HG03066 (cell line): Measurements from ENCODE around the gene ZNF841.
"Not testable (repeated sequence)": the region's sequence is repeated elsewhere in the genome, so short reads cannot be mapped to it uniquely, and the experiment has no call there.

ENCODE experiments used
- ATAC-seq: cut with Tn5 transposase; IDR thresholded peaks from one replicate; pipeline ENCODE4 v1.9.1; 2021; ENCODE audit warnings: low read depth; ENCODE audit not compliant: unreplicated experiment

The ZNF841 gene

DNA sequence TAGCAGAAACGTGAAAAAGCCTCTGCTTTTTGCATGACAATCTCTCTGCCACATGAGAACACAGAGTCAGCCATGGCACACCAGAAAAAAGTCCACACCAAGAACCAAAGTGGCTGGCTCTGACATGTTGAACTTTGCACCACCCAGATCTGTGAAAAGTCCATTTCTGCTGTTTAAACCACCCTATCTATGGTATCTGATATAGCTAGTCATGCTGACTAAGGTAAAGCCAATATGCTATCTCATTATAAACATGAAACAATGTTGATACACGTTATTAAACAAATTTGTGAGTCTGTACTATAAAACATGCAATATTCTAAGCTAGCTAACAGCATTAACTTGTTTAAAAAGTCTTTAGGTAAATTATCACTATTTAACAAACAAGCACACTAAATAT is 25.9 kb downstream of the ZNF841 start:
- no peak for ATAC-seq

DNA sequence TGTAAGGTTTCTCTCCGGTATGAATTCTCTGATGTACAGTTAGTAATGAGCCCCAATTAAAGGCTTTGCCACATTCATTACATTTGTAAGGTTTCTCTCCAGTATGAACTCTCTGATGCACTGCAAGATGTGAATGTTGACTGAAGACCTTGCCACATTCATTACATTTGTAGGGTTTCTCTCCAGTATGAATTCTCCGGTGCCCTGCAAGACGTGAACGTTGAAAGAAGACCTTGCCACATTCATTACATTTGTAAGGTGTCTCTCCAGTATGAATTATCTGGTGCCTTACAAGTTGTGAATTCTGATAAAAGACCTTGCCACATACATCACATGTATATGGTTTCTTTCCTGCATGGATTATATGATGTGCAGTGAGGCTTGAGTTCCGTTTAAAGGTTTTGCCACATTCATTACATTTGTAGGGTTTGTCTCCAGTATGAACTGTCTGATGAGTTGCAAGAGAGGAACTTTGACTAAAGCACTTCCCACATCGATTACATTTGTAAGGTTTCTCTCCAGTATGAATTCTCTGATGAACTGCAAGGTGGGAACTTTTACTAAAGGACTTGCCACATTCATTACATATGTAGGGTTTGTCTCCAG is 29.2 kb downstream of the ZNF841 start:
- no peak for ATAC-seq

DNA sequence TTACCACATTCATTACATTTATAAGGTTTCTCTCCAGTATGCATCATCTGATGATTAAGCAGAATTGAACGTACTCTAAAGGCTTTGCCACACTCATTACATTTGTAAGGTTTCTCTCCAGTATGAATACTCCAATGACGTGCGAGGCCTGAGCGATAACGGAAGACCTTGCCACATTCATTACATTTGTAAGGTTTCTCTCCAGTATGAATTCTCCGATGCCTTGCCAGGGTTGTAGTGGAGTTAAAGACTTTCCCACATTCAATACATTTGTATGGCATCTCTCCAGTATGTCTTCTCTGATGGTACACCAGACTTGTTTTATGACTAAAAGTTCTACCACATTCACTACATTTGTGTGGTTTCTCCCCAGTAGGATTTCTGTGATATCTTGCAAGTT is 30.2 kb downstream of the ZNF841 start:
- ATAC-seq, result no peak

DNA sequence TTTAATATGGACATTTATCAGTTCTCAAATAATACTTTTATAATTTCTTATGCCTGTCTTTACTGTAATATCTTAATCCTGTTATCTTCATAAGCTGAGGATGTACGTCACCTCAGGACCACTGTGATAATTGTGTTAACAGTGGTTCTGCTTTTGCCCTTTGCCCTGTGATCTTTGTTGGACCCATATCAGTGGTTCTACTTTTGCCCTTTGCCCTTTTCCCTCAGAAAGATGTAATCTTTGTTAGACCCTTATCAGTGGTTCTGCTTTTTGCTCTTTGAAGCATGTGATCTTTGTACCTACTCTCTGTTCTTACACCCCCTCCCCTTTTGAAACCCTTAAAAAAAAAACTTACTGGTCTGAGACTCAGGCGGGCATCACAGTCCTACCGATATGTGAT is 39.1 kb downstream of the ZNF841 start:
- not testable (repeated sequence) for ATAC-seq

GRCh38 chr19:52051736-52052135 is 43.8 kb downstream of the ZNF841 start:
- not testable (repeated sequence) for ATAC-seq

DNA sequence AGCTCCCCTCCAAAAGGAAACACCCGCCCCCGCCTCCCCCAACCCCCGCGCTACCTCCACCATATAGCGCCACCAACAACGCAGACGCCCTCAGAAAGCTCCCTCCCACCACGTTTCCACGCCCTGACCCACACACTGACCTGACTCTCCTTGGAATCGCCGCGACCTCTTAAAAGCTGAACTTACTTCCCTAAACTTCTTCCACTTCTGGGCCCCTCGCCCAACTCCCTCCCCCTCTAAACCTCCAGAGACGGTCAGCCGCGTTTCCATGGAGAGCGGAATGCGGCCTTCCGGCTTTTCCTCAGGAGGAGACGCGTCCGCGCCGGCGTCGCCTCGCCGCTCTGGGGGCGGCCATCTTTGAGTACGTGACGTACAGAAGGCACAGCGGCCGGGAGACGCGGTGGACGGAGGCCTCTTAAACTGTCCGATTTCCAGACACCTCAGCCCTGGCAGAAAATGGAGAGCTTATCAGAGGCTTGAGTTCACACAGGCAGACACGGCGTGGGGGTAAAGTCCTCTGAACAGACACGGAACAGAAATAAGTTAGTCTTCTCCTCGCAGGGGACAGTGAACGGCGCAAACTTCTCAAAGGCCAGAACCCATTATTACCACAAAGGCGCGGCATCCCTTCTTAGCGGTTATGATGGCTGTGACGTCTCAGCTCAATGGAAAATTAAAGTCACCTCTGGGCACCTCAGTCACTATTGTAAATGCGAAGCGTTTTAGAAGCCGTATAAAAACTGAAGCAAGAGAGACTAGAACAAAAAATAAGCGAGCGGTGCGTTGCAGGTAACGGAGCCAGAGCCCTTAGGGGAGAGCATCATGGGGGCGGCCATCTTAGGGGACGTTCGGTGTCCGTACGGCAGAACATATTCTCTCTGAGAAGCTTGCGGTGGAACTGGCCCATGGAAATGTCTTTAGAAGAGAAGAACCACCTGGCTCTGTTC is 46.7 kb downstream of the ZNF841 start, which contains the start of gene ZNF432:
ZNF432 (minus strand) TSS at position 284 of the 947 bp plus-strand sequence. CDS start 1,970 bp downstream, outside the sequence.
- peak; percentile 76 for ATAC-seq

DNA sequence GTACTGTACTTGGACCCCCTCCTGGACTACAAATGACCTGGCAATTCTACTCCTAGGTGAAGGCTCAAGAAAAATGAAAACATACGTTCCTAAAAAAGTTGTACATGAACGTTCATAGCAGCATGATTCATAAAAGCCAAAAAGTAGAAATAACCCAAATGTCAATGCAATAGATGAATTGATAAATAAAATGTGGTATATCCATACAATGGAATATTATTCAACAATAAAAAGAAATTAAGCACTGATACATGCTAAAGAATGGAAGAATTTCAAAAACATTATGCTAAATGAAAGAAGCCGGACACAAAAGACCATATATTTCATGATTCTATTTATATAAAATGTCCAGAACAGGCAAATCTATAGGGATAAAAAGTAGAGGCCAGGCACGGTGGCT is 56.4 kb downstream of the ZNF841 start:
- no peak for ATAC-seq

- no peak for ATAC-seq
Observed at GRCh38 chr19:52034051-52034728, 61.4 kb downstream of the ZNF841 start.

- peak; percentile 20 for ATAC-seq
Observed at GRCh38 chr19:52028780-52029123, 66.8 kb downstream of the ZNF841 start.

DNA sequence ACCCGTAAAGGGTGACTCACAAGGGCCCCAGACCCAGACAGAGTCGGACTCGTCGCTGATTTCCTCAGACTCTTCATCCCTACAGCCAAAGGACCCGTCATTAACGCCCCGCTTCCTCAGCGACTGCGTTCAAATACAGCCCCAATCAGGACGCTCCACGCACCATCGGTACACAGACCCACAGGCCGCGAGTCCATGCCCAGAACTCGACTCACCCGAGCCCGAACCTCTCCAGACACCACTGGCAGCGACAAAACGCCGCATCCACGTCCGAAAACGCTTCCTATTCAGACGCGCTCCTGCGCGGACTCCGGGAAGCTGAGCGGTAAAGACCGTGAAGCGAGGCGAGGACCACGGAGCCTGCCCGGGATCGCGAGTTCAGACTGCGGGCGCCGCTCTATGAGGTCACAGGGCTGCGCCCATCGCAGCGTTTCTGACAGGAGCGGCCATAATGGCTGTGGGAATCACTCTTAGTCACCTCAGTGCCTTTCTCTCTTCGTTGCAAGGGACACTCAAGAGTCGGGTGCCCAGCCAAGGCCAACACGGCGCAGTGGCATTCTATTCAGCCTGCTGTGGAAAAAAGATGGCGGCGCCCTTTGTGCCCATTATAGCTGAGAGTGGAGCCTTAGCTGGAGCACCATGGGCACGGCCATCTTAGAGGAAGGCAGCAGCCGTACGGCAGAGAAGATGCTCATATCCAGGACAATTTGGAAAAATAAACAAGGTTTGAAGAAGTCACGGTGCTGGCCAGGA is 67.4 kb downstream of the ZNF841 start, which contains the start of gene ZNF614:
ZNF614 (minus strand) TSS at position 353 of the 753 bp plus-strand sequence. CDS start 2,634 bp downstream, outside the sequence.
- ATAC-seq, result peak; percentile 74

GRCh38 chr19:52026255-52026990 is 69.1 kb downstream of the ZNF841 start:
- ATAC-seq, result not testable (repeated sequence)

DNA sequence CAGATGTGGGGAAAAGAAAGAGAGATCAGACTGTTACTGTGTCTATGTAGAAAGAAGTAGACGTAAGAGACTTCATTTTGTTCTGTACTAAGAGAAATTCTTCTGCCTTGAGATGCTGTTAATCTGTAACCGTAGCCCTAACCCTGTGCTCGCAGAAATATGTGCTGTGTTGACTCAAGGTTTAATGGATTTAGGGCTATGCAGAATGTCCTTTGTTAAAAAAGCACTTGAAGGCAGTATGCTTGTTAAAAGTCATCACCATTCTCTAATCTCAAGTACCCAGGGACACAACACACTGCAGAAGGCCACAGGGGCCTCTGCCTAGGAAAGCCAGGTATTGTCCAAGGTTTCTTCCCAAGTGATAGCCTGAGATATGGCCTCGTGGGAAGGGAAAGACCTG is 71.1 kb downstream of the ZNF841 start:
- not testable (repeated sequence) for ATAC-seq

DNA sequence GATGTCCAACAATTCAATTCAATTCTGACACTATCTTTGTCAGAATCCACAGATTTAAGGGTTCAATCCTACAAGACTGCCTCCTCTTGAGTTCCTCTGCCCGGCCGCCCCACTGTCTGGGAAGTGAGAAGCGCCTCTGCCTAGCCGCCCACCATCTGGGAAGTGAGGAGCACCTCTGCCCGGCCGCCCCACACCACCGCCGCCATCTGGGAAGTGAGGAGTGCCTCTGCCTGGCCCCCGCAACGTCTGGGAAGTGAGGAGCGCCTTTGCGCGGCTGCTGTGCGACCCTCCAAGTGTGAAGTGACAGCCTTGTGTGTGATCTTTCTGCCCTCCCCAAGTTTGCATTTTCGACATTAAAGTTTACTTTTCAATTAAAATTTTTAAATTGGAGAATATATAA is 73.4 kb downstream of the ZNF841 start:
- ATAC-seq, result no peak

DNA sequence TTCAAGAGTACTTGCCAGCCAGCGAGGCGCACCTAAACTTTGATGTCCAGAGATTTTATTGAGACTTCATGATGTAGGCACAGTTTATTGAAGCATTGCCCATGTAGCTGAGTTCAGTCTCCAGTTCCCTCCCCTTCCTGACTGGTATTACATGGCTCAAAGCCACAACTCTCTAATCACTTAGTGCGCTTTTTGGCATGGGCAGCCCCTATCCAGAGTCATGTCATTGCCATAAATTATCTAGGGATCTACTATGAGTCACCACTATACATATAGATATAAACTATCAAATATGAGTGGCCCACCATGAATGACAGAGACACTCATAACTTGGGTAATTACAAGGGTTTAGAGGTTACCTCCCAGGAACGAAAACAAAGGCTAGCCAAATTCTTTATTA is 75.1 kb downstream of the ZNF841 start:
- ATAC-seq, result no peak
